GM12865 (cell line): Measurements from ENCODE around the gene VIPR2.

Experiments used
- DNase-seq: peaks from one replicate; pipeline ENCODE4 v3.0.0; 2010; ENCODE audit warnings: low read depth
- H3K4me3 ChIP-seq: 2 replicates; pipeline ENCODE4 v1.5.1; 2011; ENCODE audit warnings: mild to moderate bottlenecking, low read depth, low read length, control low read depth
- TF ChIP-seq, protein P1 (sequence below): IDR thresholded peaks from 2 replicates; pipeline ENCODE4 v1.5.1; 2011; ENCODE audit warnings: low read length, control low read depth, low read depth, inconsistent platforms; ENCODE audit not compliant: insufficient read depth; ENCODE audit errors: missing control alignments

The VIPR2 gene

DNA sequence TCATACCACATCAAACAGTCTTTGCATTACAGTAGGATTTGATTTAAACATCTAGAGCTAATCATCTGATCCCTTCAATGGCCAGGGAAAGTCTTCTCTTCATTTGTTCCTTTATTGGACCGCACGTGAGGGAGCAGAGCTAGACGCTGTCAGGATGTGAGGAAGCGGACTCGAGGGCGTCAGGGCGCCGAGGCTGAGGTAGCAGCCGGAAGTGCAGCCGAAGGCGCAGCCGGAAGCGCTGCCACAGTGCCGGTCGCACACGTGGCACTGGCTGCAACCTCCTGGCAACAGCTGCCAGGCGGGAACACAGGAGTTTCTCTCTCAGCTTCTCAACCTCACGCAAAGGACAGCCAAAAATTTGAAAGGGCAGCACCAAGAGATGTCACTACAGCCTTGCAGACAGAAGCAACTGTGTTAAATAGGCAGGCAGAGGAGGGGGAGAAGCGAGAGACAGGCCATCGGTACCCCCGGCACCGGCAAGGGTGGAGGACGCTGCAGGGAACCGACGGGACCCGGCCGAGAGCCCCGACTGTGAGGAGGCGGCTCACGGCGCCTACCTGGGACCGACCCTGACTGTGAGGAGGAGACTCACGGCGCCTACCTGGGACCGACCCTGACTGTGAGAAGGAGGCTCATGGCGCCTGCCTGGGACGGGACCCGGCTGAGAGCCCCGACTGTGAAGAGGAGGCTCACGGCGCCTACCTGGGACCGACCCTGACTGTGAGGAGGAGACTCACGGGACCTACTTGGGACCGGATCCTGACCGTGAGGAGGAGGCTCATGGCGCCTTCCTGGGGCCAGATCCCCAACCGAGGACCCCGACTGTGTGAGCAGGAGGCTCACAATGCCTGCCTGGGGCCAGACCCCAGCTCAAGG, 32.3 kb downstream of the VIPR2 start:
- DNase-seq = no peak
- TF ChIP-seq, protein P1, sequence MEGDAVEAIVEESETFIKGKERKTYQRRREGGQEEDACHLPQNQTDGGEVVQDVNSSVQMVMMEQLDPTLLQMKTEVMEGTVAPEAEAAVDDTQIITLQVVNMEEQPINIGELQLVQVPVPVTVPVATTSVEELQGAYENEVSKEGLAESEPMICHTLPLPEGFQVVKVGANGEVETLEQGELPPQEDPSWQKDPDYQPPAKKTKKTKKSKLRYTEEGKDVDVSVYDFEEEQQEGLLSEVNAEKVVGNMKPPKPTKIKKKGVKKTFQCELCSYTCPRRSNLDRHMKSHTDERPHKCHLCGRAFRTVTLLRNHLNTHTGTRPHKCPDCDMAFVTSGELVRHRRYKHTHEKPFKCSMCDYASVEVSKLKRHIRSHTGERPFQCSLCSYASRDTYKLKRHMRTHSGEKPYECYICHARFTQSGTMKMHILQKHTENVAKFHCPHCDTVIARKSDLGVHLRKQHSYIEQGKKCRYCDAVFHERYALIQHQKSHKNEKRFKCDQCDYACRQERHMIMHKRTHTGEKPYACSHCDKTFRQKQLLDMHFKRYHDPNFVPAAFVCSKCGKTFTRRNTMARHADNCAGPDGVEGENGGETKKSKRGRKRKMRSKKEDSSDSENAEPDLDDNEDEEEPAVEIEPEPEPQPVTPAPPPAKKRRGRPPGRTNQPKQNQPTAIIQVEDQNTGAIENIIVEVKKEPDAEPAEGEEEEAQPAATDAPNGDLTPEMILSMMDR = no peak
- no peak overlapping the region for H3K4me3 ChIP-seq

DNA sequence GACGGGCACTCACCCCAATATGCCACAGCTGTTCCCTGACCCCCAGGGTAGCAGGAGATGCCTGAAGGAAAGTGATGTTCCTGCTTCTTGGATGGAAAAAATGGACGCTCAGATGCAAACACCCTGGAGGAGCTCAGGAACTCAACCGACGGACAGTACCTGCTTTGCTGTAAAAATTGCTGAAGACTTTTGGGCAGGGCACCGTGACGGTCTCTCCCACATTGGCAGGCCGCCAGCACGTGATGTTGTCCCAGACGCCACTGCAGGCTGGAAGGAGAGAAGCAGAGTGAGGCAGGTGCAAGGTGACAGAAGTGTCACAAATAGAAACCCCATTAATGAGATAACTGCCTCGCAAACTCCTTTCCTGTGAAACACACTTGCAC, 35.0 kb downstream of the VIPR2 start:
- DNase-seq = no peak

DNA sequence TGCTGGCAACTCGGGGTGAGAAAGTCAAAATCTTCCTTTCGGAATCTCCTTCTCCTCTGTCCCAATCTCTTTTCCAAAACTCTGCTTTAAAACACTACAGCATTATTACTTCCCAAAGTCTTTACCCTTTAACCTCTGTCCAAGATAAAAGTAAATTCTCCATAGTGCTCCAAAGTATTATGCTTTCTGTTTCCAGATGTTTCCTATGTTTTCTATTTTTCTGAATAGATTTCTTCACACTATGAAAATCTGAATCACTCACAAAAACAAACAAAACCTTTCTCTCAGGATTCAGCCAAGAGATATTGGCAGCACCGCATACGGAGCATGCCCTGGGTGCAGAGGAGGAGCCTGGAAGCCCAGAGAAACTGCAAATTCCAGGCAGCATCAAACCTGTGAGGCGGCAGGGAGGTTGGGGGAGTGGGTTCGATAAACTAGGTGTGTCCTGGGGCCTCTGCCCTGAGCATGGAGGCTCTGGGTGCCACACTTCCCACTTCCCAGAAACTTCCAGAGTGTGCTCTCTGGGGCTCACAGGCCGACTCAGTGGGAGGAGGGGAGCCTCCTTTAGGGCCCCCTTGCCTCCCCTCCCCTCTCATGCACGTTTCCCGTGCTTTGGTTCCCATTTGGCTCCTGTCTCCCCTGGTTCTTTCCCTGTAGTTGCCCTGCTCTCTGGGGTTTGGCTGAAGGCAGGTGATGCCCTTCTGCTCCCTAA, 35.6 kb downstream of the VIPR2 start:
- TF ChIP-seq, protein P1 = no peak
- DNase-seq = no peak
- H3K4me3 ChIP-seq = no peak overlapping the region

More for the DNA sequence above, 35.0 kb downstream of the VIPR2 start:
- H3K4me3 ChIP-seq = no peak overlapping the region
- TF ChIP-seq, protein P1 = no peak

DNA sequence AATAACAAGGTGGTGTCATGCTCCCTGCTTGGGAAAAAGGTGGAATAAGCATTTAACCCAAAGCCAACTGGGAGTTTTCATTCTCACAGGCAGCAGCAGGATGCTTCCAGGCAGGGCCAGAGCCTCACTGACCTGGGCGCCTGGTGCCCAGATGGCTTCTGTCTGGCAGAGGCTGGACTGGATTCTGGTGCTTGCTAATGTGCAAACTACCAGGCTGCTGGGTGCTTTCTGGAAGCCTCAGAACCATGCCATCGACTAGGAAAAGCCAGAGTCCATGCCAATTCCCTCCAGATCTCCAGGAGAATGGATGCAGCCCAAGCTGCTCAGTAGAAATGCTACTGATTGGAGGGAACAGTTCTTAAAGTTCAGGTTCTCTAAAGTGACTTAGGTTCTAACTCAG, 36.2 kb downstream of the VIPR2 start:
- TF ChIP-seq, protein P1 = no peak
- no peak overlapping the region for H3K4me3 ChIP-seq
- DNase-seq = no peak

DNA sequence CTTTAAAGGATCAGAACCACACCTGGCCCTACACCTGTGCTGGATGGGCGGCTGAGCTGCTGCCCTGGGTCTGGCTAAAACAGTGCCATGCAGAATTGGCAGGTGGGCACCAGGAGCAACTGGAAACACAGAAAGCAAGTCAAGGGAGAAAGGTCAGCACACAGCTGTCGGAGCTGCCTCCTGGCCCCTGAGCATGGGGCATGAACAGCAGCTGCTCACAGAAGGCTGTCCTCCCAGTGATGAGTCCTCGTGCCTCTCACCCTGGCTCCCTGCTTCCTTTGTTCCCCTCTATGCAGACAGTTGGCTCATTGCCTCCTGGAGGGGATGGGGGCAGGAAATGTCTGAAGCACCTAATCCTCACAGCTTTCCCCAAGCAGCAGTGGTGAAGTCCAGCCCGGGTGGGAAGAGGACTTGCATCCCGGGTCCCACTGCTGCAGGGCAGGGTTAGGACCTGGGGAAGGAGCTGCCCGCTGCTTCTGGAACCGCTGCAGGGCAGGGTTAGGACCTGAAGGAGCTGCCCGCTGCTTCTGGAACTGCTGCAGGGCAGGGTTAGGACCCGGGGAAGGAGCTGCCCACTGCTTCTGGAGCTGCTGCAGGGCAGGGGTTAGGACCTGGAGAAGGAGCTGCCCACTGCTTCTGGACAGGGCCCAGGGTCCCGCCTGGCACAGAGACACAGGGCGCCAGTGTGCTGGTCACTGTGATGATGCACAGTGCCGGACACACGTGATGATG, 37.3 kb downstream of the VIPR2 start:
- no peak for DNase-seq
- no peak overlapping the region for H3K4me3 ChIP-seq
- TF ChIP-seq, protein P1 = no peak

DNA sequence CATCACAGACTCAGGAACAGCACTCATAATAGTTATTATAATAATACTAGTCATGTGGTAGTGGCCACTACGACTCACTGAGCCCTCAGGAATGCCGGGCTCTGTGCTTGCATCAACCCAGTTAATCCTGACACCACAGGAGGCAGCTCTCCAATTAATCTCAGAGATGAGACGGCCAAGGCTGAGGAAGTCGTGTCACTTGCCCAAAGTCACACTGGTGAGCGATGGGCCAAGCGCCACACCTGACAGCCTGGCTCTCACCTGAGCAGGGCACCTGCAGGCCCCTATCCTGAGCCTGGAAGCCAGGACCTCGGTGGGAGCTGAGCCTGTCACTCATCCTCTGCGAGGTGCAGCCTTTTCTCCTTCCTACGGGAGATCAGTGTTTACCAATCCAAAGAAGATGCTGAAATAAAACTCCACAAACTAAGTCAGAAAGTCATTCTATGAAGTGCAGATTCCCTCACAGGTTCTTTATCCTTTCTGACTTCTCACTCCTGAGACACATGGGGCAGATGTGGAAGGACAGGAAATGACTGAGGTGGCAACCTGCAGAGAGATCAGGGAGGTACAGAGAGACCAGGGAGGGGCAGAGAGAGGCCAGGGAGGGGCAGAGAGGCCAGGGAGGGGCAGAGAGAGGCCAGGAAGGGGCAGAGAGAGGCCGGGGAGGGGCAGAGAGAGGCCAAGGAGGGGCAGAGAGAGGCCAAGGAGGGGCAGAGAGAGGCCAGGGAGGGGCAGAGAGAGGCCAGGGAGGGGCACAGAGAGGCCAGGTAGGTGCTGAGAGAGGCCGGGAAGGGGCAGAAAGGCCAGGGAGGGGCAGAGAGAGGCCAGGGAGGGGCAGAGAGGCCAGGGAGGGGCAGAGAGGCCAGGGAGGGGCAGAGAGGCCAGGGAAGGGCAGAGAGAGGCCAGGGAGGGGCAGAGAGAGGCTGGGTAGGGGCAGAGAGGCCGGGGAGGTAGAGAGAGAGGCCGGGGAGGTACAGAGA, 38.5 kb downstream of the VIPR2 start:
- TF ChIP-seq, protein P1 = no peak
- DNase-seq = no peak
- H3K4me3 ChIP-seq = no peak overlapping the region
